Transverse colon (tissue), 4 donors: Measurements from ENCODE around the gene CCDC68.

ENCODE experiments used
- CTCF ChIP-seq, 5 experiments: fragments of 200-600 bp in 3 of 5; fragments of 450-650 bp in 2 of 5; sonication (generic) in 3 of 5; IDR thresholded peaks; 1 replicate in 2 of 5; 2 replicates in 3 of 5; pipeline ENCODE4 v1.5.1; 2016 to 2017; ENCODE audit warnings: antibody characterized with exemption in 5 of 5, inconsistent platforms in 3 of 5, mild to moderate bottlenecking in 2 of 5, moderate library complexity in 1 of 5
- POLR2A ChIP-seq: fragments of 450-650 bp; IDR thresholded peaks from one replicate; pipeline ENCODE4 v1.6.1; 2016; ENCODE audit warnings: antibody characterized with exemption, mild to moderate bottlenecking, moderate library complexity
- POLR2AphosphoS5 ChIP-seq, 3 donors: sonication (generic); formaldehyde crosslinking; IDR thresholded peaks; one replicate each; pipeline ENCODE4 v1.6.1; 2016; ENCODE audit warnings: antibody characterized with exemption in 3 of 3

GRCh38 chr18:55002261-55002660, 43.0 kb upstream of the CCDC68 start:
- TF ChIP-seq POLR2AphosphoS5 (IDR thresholded peaks at IDR 0.05) (no peak), POLR2A (no peak), CTCF (IDR thresholded peaks at IDR 0.05) (no peak)
